Duodenal mucosa (tissue), 2 donors: ENCODE measurements around the gene NRIP3.

ENCODE experiments used
- H3K27ac ChIP-seq: one replicate; pipeline ENCODE4 v1.7.0; 2013; ENCODE audit warnings: low read depth, low read length
- H3K27me3 ChIP-seq, 2 donors: one replicate each; pipeline ENCODE4 v1.7.0; 2013; ENCODE audit warnings: low read length in 2 of 2, control low read depth in 1 of 2; ENCODE audit not compliant: insufficient read depth in 2 of 2, control insufficient read depth in 1 of 2
- H3K36me3 ChIP-seq, 2 donors: one replicate each; pipeline ENCODE4 v1.7.0; 2013; ENCODE audit warnings: low read length in 2 of 2, control low read depth in 1 of 2; ENCODE audit not compliant: insufficient read depth in 2 of 2, control insufficient read depth in 1 of 2
- H3K4me1 ChIP-seq, 2 donors: one replicate each; pipeline ENCODE4 v1.7.0; 2013; ENCODE audit warnings: low read length in 2 of 2, control low read depth in 1 of 2; ENCODE audit not compliant: insufficient read depth in 2 of 2, control insufficient read depth in 1 of 2
- H3K4me3 ChIP-seq, 2 donors: one replicate each; pipeline ENCODE4 v1.7.0; 2013; ENCODE audit warnings: low read length in 2 of 2, low read depth in 1 of 2
- H3K9ac ChIP-seq, 2 donors: one replicate each; pipeline ENCODE4 v1.7.0; 2013; ENCODE audit warnings: low read length in 2 of 2, low read depth in 1 of 2
- H3K9me3 ChIP-seq, 2 donors: one replicate each; pipeline ENCODE4 v1.7.0; 2013; ENCODE audit warnings: low read length in 2 of 2, control low read depth in 1 of 2; ENCODE audit not compliant: control insufficient read depth in 1 of 2

Gene NRIP3

DNA sequence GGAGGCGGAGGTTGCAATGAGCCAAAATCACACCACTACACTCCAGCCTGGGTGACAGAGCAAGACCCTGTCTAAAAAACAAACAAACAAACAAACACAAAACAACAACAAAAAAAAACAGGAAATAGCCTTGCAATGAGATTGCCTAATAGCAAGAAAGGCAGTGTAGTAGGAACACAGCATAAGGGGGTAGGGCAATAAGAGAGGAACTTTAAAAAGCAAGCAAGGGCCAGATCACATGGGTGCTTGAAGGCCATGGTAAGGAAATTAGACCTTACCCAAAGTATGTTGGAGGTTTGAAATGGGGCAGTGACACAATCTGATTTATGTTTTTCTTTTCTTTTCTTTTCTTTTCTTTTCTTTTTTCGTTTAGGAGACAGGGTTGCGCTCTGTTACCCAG is 34.7 kb upstream of the NRIP3 start:
- H3K9ac ChIP-seq: no peak overlapping the region
- H3K27me3 ChIP-seq: no peaks in the 10 kb centered on the region
- H3K4me3 ChIP-seq: no peak overlapping the region
- no peaks in the 10 kb centered on the region for H3K9me3 ChIP-seq
- no peaks in the 10 kb centered on the region for H3K36me3 ChIP-seq
- no peak overlapping the region for H3K27ac ChIP-seq
- no peaks in the 10 kb centered on the region for H3K4me1 ChIP-seq

DNA sequence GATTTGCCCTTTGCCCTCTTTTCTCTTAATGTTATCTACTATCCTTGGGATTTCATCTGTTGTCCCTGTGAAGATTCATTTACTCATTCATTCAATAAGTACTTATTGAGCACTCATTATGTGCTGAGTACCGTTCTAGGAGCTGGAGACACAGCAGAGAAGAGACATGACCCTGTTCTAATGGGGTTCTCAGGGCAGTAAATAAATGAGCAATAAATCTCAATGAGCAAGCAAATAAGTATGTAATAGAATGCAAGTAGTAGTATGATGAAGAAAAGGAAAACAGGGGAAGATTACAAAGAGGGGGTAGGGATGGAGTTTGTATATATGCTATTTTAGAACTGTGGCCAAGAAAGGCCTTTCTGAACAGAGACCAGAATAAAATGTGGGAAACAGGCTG is 34.2 kb upstream of the NRIP3 start:
- Histone ChIP-seq H3K9ac (no peak overlapping the region), H3K27ac (no peak overlapping the region), H3K4me3 (no peak overlapping the region), H3K36me3 (no peaks in the 10 kb centered on the region), H3K9me3 (no peaks in the 10 kb centered on the region), H3K4me1 (no peaks in the 10 kb centered on the region), H3K27me3 (no peaks in the 10 kb centered on the region)

DNA sequence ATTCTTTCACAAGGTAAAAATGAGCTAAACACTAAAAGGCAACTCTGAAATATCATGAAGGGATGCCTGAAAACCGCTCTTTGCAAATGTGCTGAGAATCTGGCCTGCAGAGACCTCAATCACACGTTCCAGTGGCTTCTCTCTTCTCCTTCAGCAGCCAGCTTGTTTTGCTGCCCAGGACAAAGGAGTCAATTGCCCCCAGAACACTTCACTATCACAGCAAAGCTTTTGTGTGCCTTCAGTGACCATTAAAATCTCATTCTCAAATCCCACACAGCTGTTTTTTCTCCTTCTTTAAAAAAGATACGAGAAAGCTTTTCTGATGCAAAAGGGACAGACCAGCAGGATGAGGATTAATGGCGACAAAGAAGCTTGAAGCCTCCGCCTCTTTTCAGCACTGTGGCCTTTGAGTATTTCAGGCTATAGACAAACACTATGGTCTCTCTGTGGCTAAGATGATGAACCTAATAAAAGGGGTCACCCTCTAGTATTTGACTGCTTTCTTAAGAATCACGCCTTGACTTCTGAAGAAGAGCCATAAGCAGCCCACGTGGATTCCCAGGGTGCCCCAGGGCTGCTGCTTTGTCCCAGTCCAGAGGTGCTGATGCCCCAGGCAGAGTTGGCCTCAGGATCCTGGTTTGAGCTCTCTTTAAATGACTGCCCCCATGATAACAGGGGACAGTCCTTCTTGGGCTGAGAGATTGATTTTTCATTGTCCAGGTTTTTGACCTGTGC is 33.4 kb upstream of the NRIP3 start:
- no peaks in the 10 kb centered on the region for H3K9me3 ChIP-seq
- H3K4me1 ChIP-seq: no peaks in the 10 kb centered on the region
- H3K27me3 ChIP-seq: no peaks in the 10 kb centered on the region
- no peaks in the 10 kb centered on the region for H3K36me3 ChIP-seq
- H3K4me3 ChIP-seq: no peak overlapping the region
- no peak overlapping the region for H3K9ac ChIP-seq
- H3K27ac ChIP-seq: no peak overlapping the region

DNA sequence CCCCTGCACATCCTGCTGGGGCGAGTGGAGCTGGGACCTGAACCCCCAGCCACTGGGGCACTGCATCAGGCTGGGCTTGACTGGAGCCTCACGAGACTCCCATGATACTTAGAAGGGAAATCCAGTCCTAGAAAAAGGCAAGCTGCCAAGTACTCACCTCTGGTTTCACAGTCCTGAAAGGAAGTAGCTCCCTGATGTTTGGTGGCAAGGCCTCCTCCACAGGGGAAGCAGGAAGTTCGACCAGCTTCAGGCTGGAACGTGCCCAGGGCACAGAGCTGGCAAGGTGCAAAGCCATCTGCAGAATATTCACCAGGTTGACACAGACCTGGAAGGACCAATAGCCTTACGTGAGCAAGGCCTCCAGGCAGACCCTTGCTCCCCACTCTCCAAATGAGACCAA is 26.8 kb upstream of the NRIP3 start:
- Histone ChIP-seq H3K36me3 (peaks cover 0 to 1% of the 10 kb centered on the region in 2 donors), H3K27ac (no peak overlapping the region), H3K27me3 (no peaks in the 10 kb centered on the region), H3K9me3 (no peaks in the 10 kb centered on the region), H3K4me3 (no peak overlapping the region), H3K4me1 (no peaks in the 10 kb centered on the region), H3K9ac (no peak overlapping the region)

GRCh38 chr11:9029422-9029821 is 25.6 kb upstream of the NRIP3 start:
- Histone ChIP-seq H3K4me1 (no peaks in the 10 kb centered on the region), H3K36me3 (peaks cover 0 to 6% of the 10 kb centered on the region in 2 donors), H3K27ac (no peak overlapping the region), H3K27me3 (no peaks in the 10 kb centered on the region), H3K4me3 (no peak overlapping the region), H3K9ac (no peak overlapping the region), H3K9me3 (no peaks in the 10 kb centered on the region)

DNA sequence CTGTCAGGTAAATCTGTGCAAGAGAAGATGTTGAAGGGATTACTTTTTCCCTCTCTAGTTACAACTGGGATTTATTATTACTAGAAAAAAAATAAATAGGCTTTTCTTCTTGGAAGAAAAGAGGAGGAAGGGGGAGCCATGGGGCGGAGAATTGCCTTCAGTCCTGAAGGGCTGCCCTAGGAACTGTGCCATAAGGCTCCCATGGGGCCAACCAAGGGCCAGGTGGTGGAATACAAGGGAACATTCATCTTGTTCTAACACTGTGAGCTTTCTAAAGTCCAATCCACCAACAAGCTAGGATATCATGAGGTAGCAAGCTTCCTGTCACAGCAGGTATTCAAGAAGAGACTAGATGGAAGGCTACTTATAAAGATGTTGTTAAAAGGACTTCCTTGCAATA is 24.8 kb upstream of the NRIP3 start:
- no peak overlapping the region for H3K4me3 ChIP-seq
- no peaks in the 10 kb centered on the region for H3K27me3 ChIP-seq
- no peaks in the 10 kb centered on the region for H3K4me1 ChIP-seq
- peaks cover 0 to 6% of the 10 kb centered on the region in 2 donors for H3K36me3 ChIP-seq
- H3K27ac ChIP-seq: no peak overlapping the region
- H3K9ac ChIP-seq: no peak overlapping the region
- H3K9me3 ChIP-seq: no peaks in the 10 kb centered on the region

DNA sequence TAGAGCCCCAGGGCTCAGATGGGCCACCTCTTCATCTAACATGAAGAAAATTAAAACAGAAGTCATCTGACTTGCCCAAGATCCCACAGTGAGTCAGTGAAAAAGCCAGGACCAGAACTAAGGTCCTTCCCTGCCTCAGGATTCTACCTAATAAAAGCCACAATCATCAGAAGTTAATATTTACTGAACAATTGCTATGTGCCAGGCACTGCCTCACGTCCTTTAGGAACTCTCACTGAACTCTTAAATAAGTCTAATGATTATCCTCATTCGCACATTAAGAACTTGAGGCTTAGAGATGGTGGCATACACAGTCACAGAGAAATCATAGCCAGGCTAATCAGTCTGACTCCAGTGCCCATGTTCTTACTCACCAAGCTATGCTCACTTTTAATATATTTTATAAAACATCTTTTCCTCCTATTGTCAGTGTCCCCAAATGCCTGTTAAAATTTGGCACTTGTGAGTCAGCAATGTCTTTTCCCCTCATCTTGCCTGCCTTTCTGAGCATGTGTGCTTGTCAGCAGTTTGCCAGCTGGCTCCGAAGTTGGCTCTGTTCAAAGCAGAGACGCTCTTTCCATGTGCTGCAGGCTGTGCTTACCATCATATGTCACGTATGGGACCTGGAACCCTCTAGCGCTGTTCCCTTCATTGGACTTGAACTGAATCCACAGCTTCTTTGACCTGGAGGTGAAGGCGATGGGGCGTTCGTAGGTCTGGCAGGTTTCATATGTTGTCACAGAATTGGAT is 21.5 kb upstream of the NRIP3 start:
- no peak overlapping the region for H3K9ac ChIP-seq
- no peaks in the 10 kb centered on the region for H3K4me1 ChIP-seq
- H3K4me3 ChIP-seq: no peak overlapping the region
- H3K36me3 ChIP-seq: peaks cover 0 to 6% of the 10 kb centered on the region in 2 donors
- no peak overlapping the region for H3K27ac ChIP-seq
- no peaks in the 10 kb centered on the region for H3K9me3 ChIP-seq
- H3K27me3 ChIP-seq: no peaks in the 10 kb centered on the region

DNA sequence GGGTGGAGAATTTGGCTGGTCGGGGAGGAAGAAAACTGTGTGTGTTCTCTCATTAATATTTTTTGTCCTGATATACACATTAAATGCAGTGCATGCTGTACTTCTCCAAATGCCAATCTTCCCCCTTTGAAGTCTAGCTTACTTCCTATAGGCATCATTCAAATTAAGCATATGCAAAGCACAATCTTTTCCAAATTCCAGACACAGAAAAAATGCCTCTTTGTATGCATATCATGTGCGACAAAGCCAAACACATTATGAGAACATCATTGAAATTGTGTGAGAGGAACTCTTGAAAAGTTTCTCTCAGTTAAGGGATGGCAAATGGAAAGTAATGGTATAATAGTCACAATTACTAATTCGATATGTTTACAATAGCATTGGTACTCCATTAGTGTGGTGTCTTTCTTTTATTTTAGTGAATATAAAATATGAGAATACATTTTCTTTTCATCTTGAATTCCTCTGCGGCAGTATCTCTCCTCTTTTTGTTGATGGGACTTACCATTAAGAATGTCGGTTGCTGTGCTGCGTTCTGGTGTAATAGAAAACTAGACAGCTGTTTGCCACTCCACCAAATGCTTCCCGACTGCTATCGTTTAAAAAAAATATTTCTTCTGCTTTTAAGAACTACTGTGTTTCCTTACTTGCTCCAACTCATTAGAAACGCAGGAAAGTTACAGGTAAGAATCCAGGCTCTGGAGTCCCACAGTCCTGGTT is 19.3 kb upstream of the NRIP3 start:
- no peak overlapping the region for H3K4me3 ChIP-seq
- H3K4me1 ChIP-seq: no peaks in the 10 kb centered on the region
- H3K36me3 ChIP-seq: peaks cover 0 to 6% of the 10 kb centered on the region in 2 donors
- no peaks in the 10 kb centered on the region for H3K9me3 ChIP-seq
- H3K27ac ChIP-seq: no peak overlapping the region
- H3K27me3 ChIP-seq: no peaks in the 10 kb centered on the region
- H3K9ac ChIP-seq: no peak overlapping the region

- Histone ChIP-seq H3K27ac (no peak overlapping the region), H3K9ac (no peak overlapping the region), H3K27me3 (no peaks in the 10 kb centered on the region), H3K4me3 (no peak overlapping the region), H3K9me3 (no peaks in the 10 kb centered on the region), H3K36me3 (peaks cover 0 to 6% of the 10 kb centered on the region in 2 donors), H3K4me1 (peaks cover 0 to 3% of the 10 kb centered on the region in 2 donors)
Observed at GRCh38 chr11:9020916-9021315, 17.1 kb upstream of the NRIP3 start.

DNA sequence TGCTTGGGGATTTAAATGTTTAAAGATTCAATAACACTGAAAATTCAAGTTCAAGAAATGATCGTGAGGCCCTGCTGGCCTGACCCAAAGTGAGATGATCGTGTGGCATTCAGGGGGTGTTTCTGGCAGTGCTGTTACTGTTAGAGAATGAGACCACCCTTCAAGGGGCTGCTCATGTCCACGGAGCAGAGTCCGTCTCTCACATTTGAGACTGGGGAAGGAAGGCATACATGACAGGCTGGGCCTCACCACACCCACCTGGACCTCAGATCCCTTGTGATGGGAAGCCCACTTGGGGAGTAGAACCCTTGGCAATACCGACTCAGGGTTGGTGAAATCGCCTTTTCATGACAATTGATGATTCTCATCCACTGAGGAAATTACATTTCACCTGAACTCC is 16.1 kb upstream of the NRIP3 start:
- Histone ChIP-seq H3K9me3 (no peaks in the 10 kb centered on the region), H3K36me3 (no peaks in the 10 kb centered on the region), H3K4me3 (no peak overlapping the region), H3K4me1 (peaks cover 0 to 3% of the 10 kb centered on the region in 2 donors), H3K27ac (no peak overlapping the region), H3K27me3 (no peaks in the 10 kb centered on the region), H3K9ac (no peak overlapping the region)
